CD4-positive, alpha-beta T cell (primary cell): ENCODE measurements around the gene CDH4. TPM values are rescaled to one million over a fixed set of nuclear protein-coding genes. Genes with fewer than 3 reads are reported as not detected.

Experiments used
- ATAC-seq: fragments of 200-7000 bp; cut with Tn5 transposase; one replicate; pipeline ENCODE4 v1.10.0; 2022; ENCODE audit warnings: mild to moderate bottlenecking; ENCODE audit not compliant: poor library complexity
- CTCF ChIA-PET: fragments of 350-600 bp; sonication (Branson Sonifier 250); formaldehyde crosslinking; loops from one replicate; lab custom pipeline; 2021; ENCODE audit warnings: antibody characterized with exemption, inconsistent platforms; lab: Charles Lee
- POLR2A ChIA-PET: fragments of 350-600 bp; sonication (Branson Sonifier 250); formaldehyde crosslinking; loops from one replicate; lab custom pipeline; 2021; ENCODE audit warnings: antibody characterized with exemption, inconsistent platforms; lab: Charles Lee
- DNase-seq, 14 experiments: peaks; one replicate each; pipeline ENCODE4 v3.0.0-alpha.2; 2013 to 2020; ENCODE audit warnings: mixed read lengths in 2 of 14
- H3K27ac ChIP-seq, 2 donors: one replicate each; pipeline versions ENCODE4 v1.5.1 to v1.7.0; 2013; ENCODE audit warnings: low read length in 2 of 2, low read depth in 1 of 2, mild to moderate bottlenecking in 1 of 2
- H3K27me3 ChIP-seq, 2 experiments: 1 replicate in 1 of 2; 2 replicates in 1 of 2; pipeline versions ENCODE4 v1.6.1 to v1.7.0; 2013; ENCODE audit warnings: low read length in 2 of 2, control low read depth in 1 of 2, mild to moderate bottlenecking in 1 of 2, moderate library complexity in 1 of 2; ENCODE audit not compliant: insufficient read depth in 2 of 2, control insufficient read depth in 1 of 2
- H3K36me3 ChIP-seq: one replicate; pipeline ENCODE4 v1.6.1; 2013; ENCODE audit warnings: low read length, control low read depth; ENCODE audit not compliant: insufficient read depth
- H3K4me1 ChIP-seq: one replicate; pipeline ENCODE4 v1.6.1; 2013; ENCODE audit warnings: low read length, control low read depth; ENCODE audit not compliant: insufficient read depth
- H3K4me3 ChIP-seq: one replicate; pipeline ENCODE4 v1.5.1; 2013; ENCODE audit warnings: mild to moderate bottlenecking, low read length, moderate library complexity
- H3K9me3 ChIP-seq, 2 experiments: 1 replicate in 1 of 2; 2 replicates in 1 of 2; pipeline versions ENCODE4 v1.6.1 to v1.7.0; 2013; ENCODE audit warnings: low read length in 2 of 2, mild to moderate bottlenecking in 2 of 2, control low read depth in 1 of 2, moderate library complexity in 1 of 2; ENCODE audit not compliant: control insufficient read depth in 1 of 2, insufficient read depth in 1 of 2
- H3K27ac Mint-ChIP-seq: one replicate; pipeline ENCODE4 v1.8.0; 2020; ENCODE audit warnings: mixed read lengths
- H3K27me3 Mint-ChIP-seq: one replicate; pipeline ENCODE4 v1.8.0; 2021; ENCODE audit warnings: mixed read lengths
- H3K36me3 Mint-ChIP-seq: one replicate; pipeline ENCODE4 v1.8.0; 2021; ENCODE audit warnings: low read depth, mixed read lengths
- H3K4me1 Mint-ChIP-seq: one replicate; pipeline ENCODE4 v1.8.0; 2021; ENCODE audit warnings: low read depth, mixed read lengths
- H3K4me3 Mint-ChIP-seq: one replicate; pipeline ENCODE4 v1.8.0; 2020; ENCODE audit warnings: mild to moderate bottlenecking, mixed read lengths
- H3K9me3 Mint-ChIP-seq: one replicate; pipeline ENCODE4 v1.8.0; 2020; ENCODE audit warnings: mixed read lengths
- CTCF ChIP-seq: fragments of 200-600 bp; IDR thresholded peaks from one replicate; pipeline ENCODE4 v1.8.0; 2022; ENCODE audit warnings: antibody characterized with exemption, mild to moderate bottlenecking
- intact Hi-C, 2 experiments: fragments of 100-400 bp; cut with DNase I in 1 of 2; cut with micrococcal nuclease in 1 of 2; formaldehyde crosslinking; loops; one replicate each; pipeline versions ENCODE4 v1.15.1 to v1.9.0; 2023 to 2025; cut with DNase I, micrococcal nuclease
- total RNA-seq, 174 experiments: library from RNA in 2 of 174; stranded (reverse) in 2 of 174; gene quantifications; one replicate each; pipeline ENCODE4 v1.2.3 and lab custom pipeline; 2021 to 2026

CDH4 gene
- total RNA-seq, 2 experiments from 2014 or later = 0.11 TPM

- POLR2A ChIA-PET = no interaction called here
- no peaks in the 10 kb centered on the region for H3K27me3 ChIP-seq
- Mint-ChIP-seq H3K27me3 (no peaks in the 10 kb centered on the region), H3K4me3 (no peak overlapping the region), H3K9me3 (peaks cover 3% of the 10 kb centered on the region), H3K27ac (no peak overlapping the region), H3K4me1 (peaks cover 13% of the 10 kb centered on the region), H3K36me3 (peaks cover 64% of the 10 kb centered on the region)
- intact Hi-C loops = loop anchor here in 1 of 2 experiments (5.0 kb wide), 1 partner anchor 1920 kb away; no protein-coding TSS in a partner anchor
- CTCF ChIA-PET = no interaction called here
- no peak for ATAC-seq
- TF ChIP-seq CTCF = no peak
- no peak for DNase-seq
- no peak overlapping the region for H3K4me3 ChIP-seq
- peaks cover 0 to 12% of the 10 kb centered on the region in 2 experiments for H3K9me3 ChIP-seq
- H3K27ac ChIP-seq = no peak overlapping the region
- H3K4me1 ChIP-seq = peaks cover 12% of the 10 kb centered on the region
- H3K36me3 ChIP-seq = peaks cover 46% of the 10 kb centered on the region
Measured at GRCh38 chr20:61977419-61977786, 725.3 kb downstream of the CDH4 start.

GRCh38 chr20:61978491-61978890 lies 726.4 kb downstream of the CDH4 start:
- intact Hi-C loops = loop anchor here in 1 of 2 experiments (5.0 kb wide), 1 partner anchor 1921 kb away; no protein-coding TSS in a partner anchor
- CTCF ChIA-PET = no interaction called here
- no peak for DNase-seq
- no peak overlapping the region for H3K4me3 Mint-ChIP-seq
- ATAC-seq = no peak
- POLR2A ChIA-PET = no interaction called here
- peaks cover 14% of the 10 kb centered on the region for H3K4me1 ChIP-seq
- no peak for TF ChIP-seq CTCF
- H3K4me3 ChIP-seq = no peak overlapping the region
- no peak overlapping the region for H3K27ac Mint-ChIP-seq
- H3K9me3 Mint-ChIP-seq = peaks cover 3% of the 10 kb centered on the region
- no peaks in the 10 kb centered on the region for H3K27me3 ChIP-seq
- peaks cover 0 to 18% of the 10 kb centered on the region in 2 experiments for H3K9me3 ChIP-seq
- H3K27me3 Mint-ChIP-seq = no peaks in the 10 kb centered on the region
- peaks cover 35% of the 10 kb centered on the region for H3K36me3 ChIP-seq
- H3K4me1 Mint-ChIP-seq = peaks cover 14% of the 10 kb centered on the region
- H3K27ac ChIP-seq = no peak overlapping the region
- peaks cover 55% of the 10 kb centered on the region for H3K36me3 Mint-ChIP-seq

GRCh38 chr20:61979090-61979489 lies 727.0 kb downstream of the CDH4 start:
- intact Hi-C loops = loop anchor here in 1 of 2 experiments (5.0 kb wide), 1 partner anchor 1922 kb away; no protein-coding TSS in a partner anchor
- peaks cover 19% of the 10 kb centered on the region for H3K4me1 Mint-ChIP-seq
- H3K36me3 ChIP-seq = peaks cover 35% of the 10 kb centered on the region
- H3K27ac Mint-ChIP-seq = no peak overlapping the region
- DNase-seq (no peak), ATAC-seq (no peak)
- POLR2A ChIA-PET = no interaction called here
- H3K9me3 Mint-ChIP-seq = peaks cover 3% of the 10 kb centered on the region
- H3K4me1 ChIP-seq = peaks cover 14% of the 10 kb centered on the region
- H3K36me3 Mint-ChIP-seq = peaks cover 55% of the 10 kb centered on the region
- CTCF ChIA-PET = no interaction called here
- peaks cover 0 to 18% of the 10 kb centered on the region in 2 experiments for H3K9me3 ChIP-seq
- no peaks in the 10 kb centered on the region for H3K27me3 Mint-ChIP-seq
- H3K27ac ChIP-seq = no peak overlapping the region
- no peak overlapping the region for H3K4me3 Mint-ChIP-seq
- no peak for TF ChIP-seq CTCF
- H3K4me3 ChIP-seq = no peak overlapping the region
- H3K27me3 ChIP-seq = no peaks in the 10 kb centered on the region
